Measurements from ENCODE around the gene VIPR1.

The VIPR1 gene

DNA sequence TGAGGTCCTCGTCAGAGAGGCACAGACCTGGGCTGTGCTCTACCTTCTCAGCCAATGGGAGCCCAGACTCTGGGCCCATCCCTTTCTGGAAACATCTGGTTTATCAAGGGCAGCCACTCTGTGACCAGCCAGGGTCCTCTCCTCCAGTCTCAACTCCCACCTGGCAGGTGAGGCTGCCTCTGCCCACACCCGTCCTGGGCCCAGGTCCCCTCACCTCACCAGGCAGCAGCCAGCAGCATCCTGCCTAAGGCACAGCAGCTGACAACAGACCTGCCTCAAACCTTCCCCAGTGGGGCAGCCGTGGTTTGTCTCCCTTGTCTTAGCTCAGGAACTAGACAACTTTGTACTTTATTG, 8.7 kb upstream of the VIPR1 start:
- no peak for DNase-seq

DNA sequence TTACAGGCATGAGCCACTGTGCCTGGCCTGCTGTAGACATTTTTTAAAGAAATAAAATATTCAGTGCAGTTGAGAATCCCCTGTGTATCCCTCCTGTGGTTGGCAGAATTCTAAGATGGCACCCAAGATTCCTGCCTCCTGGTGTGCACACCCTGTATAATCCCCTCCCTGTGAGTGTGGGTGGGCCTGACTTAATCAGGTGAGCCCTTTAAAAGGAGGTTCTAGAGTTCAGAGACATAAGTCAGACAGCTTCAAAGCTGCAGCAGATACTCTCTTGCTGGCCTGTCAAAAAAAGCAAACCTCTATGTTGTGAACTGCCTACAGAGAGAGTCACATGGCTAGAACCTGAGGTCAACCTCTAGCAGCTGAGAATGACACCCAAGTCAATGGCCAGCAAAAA, 7.0 kb upstream of the VIPR1 start:
- DNase-seq: no peak

GRCh38 chr3:42497009-42497731, 5.3 kb upstream of the VIPR1 start:
- no peak for DNase-seq

DNA sequence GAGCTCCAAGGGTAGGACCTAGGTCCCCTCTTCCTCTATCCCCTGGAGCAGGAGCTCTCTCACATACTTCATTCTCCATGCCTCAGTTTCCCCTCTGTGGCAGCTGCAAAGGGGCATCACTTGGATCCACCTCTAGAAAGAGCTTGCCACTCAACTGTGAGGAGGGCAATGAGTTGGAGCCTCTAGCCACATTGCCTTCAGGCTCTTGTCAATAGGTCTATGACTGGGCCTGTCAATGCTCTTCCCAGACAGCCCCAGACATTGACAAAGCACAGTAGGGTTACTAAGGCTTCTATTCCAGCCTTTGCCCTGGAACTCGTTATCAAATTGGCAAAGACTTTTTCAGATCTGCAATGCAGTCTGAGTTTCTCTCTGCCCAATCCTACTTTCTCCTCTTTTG, 4.4 kb upstream of the VIPR1 start:
- no peak for DNase-seq

DNA sequence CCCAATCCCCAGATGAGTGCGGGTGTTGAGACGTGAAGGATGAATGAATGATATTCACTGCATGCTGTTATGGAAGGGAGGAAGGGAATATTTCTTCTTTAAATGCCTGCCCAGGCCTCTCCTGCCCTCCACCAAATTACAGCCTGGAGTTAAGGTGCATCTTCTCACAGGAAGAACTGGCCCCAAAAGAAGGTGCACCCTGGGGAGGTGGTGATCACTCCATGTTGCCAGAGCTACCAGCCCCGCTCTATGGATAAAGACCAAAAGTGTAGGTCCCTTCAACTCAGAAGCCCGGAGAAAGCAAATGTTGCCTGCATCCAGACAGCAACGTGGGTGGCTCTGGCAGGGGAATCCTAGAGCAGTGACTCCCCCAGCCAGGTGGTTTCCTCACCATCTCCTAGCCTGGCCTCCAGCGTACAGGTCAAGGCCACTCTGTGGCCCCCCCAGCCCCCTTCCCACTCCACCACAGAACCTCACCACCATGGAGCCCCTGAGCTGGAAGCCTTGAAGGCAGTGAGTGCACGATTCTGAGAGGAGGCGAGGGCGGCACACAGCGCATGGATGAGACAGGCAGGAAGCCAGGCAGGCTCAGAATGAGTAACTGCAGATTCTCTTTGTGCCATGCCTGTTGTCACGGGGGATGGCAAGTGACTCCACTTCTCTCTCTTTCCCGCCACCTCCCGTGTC, 3.5 kb upstream of the VIPR1 start:
- DNase-seq: no peak

DNA sequence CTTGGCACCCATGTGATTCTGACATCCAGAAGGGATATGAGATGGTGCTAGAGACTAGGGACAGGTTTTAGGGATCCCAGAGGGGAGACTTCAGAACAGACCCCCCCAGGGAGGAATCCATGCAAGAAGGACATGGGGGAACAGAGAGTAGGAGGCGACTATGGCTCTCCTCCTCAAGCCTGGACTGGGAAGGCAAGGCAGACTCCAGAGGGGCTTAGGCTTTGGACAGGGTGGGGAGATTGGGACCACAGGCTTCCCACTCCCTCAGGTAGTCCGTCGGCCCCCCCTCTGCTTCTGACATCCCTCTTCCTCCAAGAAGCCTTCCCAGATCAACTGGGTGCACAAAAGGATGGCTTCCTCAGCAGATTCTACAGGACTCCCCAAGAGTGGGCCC, 3.0 kb upstream of the VIPR1 start:
- no peak for DNase-seq

DNA sequence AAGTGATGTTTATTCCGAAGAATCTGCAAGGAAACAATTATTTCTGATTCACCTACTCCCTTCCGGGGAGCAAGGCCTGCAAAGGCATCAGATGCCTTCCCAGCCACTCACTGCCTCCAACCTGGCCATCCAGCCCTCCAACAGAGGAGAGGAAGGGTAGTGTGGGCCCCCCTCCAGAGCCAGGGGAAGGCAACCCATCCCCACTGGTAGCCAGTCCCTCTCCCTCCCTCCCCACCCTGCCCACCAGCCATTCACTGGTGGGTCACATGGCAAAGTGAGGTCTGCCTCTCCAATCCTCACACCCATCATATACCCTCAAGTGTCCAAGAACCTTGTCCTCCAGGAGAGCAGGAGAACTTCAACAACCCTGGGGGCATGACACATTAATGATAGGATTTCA, 2.4 kb upstream of the VIPR1 start:
- no peak for DNase-seq

DNA sequence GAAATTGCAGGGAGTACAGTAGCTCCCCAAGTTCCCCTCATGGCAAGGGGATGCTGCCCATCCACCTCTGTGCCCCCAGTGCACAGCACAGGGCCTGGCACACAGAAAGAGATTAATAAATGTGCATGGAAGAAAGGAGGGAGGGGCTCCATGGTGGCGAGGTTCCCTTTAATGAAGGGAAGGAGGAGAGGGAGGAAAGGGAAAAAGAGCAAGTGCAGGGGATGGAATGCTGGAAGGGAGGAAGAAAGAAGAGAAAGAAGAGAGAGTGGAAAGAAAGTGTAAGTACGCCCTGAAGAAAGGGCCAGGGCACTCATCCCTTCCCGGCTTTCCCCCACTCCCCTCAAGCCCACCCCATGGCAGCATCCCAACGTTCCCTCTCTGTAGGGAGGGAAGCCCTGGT, 1.5 kb upstream of the VIPR1 start:
- no peak for DNase-seq

DNA sequence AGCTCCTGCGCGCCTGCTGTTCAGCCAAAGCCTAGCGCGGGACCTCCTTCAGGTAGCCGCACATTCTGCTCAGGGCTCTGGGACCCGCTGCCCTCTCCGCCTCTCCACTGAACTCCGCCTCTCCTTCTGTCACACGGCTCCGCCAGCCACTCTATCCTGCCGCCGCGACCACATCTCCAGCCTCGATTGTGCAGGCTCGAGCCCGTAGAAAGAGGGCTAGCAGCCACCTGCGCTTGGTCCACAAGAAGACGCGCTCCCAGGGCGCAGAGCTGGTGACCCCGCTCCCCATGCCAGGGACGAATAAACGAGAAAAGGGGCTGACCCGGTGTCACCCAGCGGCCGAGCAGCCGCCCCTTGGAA, 1.1 kb upstream of the VIPR1 start:
- DNase-seq: no peak

DNA sequence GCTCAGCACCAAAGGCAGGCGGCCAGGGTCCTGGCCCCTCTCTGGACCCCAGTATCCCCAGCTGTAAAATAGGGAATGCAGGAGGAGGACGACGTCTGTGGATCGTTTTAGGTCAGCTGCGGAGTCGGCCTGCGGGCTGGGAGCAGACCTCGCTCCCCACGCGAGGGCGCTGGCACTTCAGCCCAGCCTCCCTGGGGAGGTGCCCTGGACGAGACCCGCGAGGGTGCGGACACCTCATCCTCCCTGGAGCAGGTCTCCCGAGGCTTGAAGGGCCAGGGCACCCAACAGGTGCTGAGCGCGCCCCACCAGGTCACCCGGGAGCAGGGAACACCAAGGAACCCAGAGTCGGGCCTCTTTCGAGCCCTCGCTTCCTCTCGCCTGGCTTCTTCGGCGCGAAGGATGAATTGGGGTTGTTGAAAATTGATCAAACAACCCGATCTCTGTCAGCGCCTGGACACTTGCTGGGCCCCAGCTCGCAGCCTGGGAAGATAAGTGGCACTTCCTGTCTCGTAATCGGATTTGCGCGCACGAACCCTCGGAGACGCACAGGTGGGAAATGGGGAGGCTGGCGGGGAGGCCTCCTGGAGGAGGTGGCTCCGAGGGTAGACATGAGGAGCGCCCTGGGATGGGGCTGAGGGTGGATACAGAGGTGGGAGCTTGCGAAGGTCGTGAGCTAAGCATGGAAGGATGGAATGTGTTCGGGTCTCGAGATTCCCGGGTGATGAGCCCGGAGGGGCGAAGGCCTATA, 588 bp upstream of the VIPR1 start:
- peak; percentile 10 for DNase-seq

GRCh38 chr3:42503251-42503924, 945 bp downstream of the VIPR1 start:
- no peak for DNase-seq

DNA sequence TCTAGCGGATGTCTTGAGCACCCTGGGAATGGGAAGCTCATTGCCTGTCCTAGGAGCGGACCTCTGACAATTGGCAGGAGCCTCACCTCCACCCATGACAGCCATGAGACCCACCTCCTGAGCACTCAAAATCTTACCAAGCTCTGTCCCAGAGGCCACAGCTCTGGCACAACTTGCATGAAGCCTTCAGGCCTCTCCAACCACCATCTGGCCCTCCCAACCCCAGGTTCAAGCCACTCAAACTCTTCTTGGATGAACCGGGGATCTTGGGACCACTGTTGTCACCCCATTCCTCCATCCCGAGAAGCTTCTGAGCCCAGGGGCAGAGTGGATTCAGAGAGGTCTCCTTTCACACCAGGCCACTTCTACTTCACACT, 1.5 kb downstream of the VIPR1 start:
- DNase-seq: no peak

DNA sequence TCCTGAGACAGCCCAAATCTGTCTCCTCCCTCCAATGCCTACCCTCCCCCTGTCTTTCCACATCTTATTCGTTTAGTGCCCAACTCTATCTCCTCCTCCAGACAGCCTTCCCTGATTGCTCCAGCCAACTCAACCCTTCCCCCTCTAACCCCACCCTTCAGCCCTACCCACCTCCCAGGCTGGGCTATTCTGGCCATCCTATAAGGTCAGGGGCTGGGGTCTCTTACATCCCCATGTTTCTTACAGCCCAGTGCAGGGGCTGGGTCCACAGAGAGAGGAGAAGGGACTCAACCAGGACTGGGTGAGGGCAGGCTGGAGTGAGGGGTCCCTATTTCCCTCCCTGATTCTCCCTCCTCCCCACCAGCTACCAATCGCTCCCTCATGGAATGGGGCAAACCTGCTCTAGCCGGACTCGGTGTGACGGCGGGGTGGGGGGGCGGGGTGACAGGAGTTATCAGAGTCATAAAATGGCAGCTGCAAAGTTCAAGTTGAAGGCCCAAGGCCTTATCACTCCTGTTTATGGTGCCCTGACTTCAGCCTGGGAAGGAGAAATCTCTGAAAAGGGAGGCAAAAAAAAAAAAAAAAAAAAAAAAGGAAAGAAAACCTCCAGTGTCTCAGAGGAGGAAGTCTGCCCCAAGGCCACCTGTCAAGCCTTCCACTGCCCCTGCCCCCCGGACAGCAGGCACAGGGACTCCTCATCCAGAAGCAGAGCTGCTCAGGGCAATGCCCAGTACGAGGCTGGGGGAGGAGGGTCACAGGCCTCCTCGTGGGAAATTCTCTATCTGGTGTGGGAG, 2.1 kb downstream of the VIPR1 start:
- no peak for DNase-seq

GRCh38 chr3:42505128-42505848, 2.8 kb downstream of the VIPR1 start:
- DNase-seq: no peak

DNA sequence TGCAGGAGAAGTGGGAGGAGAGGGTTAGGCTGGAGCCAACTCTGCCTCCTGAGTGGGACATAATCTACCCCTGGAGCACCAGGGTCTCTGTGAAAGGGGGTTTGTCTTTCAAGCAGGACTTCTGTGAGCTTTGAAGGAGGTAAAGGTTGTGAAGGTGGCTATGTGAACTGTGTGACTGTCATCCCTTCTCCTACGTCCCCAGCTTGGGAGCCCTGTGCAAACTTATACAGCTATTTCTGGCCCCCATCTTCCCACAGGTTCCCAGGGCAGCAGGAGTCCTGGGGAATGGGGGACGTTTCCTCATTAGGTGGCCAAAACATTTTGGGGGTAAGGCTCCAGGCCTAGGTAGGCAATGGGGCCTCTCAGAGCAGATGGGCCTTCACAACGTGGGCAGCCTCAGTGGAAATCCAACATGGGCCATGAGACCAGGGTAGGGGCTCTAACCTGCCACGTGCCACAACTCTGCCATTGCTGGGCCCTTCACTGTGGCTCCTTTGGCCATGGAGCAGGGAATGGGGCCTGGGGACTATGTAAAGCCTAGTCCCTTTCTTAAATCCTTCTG, 3.5 kb downstream of the VIPR1 start:
- no peak for DNase-seq

DNA sequence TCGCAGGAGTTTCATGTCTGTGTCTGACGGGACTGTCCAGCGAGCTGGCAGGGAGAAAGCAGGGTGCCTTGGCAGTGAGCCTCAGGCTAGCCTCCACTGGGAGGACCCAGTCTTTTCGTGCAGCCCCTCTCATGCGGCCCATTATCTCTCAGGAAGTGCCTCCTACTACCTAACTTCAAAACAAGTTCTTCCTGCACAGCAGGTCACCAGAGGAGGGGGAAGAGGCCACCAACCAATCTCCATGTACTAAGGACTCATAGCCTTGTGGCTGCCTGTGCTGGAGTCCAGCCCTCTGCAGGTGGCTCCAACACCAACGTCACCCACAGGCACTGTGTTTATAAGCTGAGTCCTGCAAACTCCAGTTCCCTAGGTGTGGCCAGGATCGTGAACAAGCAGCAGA, 4.8 kb downstream of the VIPR1 start:
- DNase-seq: no peak

- no peak for DNase-seq
These were observed 5.4 kb downstream of the VIPR1 start for GRCh38 chr3:42507761-42508335.

DNA sequence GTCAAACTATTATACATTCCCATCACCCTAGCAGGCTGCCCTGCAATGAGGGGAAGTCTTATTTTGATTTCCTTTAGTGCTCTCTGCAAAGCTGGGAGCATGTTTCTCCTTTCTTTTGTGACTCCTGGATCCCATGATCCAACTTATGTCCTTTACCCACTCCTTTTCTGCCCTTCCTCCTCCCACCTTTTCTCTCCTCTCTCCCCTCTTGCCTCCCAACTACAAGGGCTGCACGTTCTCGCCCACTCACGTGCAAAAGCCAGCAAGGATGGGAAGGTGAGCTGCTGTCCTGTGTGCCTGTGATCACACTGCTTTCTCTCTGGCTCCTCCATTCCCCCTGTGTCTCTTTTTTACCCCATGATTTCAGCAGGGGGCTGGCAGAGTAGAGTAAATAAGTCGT, 6.1 kb downstream of the VIPR1 start:
- no peak for DNase-seq

DNA sequence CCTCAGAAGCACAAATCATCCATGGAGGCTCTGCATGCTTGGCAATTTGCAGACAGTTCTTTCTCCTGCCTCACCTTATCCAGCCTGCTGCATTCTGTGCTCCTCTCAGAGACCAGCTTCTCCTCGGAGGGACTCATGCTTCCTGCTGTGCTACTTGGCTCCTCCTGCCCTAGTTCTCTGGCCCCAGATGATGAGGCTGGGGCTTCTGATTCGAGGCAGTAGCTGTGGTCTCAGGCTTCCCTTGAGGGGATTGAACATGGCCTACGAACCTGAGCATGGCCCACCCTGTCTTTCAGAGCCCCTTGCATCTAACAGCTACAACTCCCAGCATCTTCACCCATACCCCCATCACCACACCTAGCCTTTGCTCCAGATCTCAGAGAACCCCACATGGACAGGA, 6.7 kb downstream of the VIPR1 start:
- DNase-seq: no peak

DNA sequence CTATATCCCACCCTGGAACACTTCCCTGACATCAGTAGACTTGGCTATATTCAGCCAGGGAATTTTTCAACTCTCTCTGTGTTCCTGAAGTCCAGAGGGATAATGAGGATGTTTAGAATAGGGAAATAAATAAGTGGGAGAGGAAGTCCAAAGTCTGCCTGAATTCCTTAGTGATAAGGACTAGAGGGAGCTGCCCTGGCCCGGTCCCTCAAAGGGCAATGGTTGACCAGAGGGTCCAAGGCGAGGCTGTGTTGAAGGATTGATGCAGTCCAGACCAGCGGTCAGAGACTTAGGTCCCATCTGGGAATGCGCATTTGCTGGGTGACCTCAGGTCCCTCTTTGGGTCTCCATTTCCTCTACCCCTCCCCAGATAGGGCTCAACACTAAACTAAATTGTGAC, 7.9 kb downstream of the VIPR1 start:
- no peak for DNase-seq

GRCh38 chr3:42511201-42511600, 8.8 kb downstream of the VIPR1 start:
- DNase-seq: no peak

- no peak for DNase-seq
These were observed 9.3 kb downstream of the VIPR1 start for GRCh38 chr3:42511736-42512135.

All from NCI-H2107 (cell line).